ENCODE measurements around the gene MYO15B. TPM values are rescaled to one million over a fixed set of nuclear protein-coding genes. Genes with fewer than 3 reads are reported as not detected.
A peak's percentile ranks its signal among the peaks of the same experiment; 100 is the strongest.

Gene MYO15B
- total and polyA plus RNA-seq, 12 donors = 6.2 to 455 (median 51.3) TPM

GRCh38 chr17:75571885-75572215 is 15.8 kb upstream of the MYO15B start:
- Histone ChIP-seq H3K4me3 (no peak overlapping the region), H3K9me3 (replicated peaks in 1 of 3) (no peaks in the 10 kb centered on the region), H3K36me3 (replicated peaks in 1 of 2) (no peaks in the 10 kb centered on the region), H3K27me3 (no peaks in the 10 kb centered on the region), H3K4me1 (replicated peaks in 1 of 2) (no peaks in the 10 kb centered on the region), H3K27ac (peak overlapping the region in 1 of 5 donors; percentile 85)
- no peak for TF ChIP-seq CTCF (IDR thresholded peaks at IDR 0.05)
- intact Hi-C loops (cut with DNase I) = no loop called here
- WGBS, 4 donors = 91 to 99% (median 96%) methylated on average over 7 to 16 of the region's 16 CpGs
- no peak for DNase-seq

- TF ChIP-seq CTCF (IDR thresholded peaks at IDR 0.05) (no peak), POLR2A (IDR thresholded peaks at IDR 0.05) (no peak)
- Histone ChIP-seq H3K36me3 (replicated peaks in 1 of 2) (no peaks in the 10 kb centered on the region), H3K9me3 (replicated peaks in 1 of 3) (no peaks in the 10 kb centered on the region), H3K27ac (no peak overlapping the region), H3K4me3 (no peak overlapping the region), H3K4me1 (replicated peaks in 1 of 2) (no peaks in the 10 kb centered on the region), H3K27me3 (no peaks in the 10 kb centered on the region)
- DNase-seq = no peak
- intact Hi-C loops (cut with DNase I) = no loop called here
- WGBS, 4 donors = 91 to 96% (median 95%) methylated on average over 22 to 39 of the region's 39 CpGs
Measured at GRCh38 chr17:75572713-75573539, 14.7 kb upstream of the MYO15B start.

DNA sequence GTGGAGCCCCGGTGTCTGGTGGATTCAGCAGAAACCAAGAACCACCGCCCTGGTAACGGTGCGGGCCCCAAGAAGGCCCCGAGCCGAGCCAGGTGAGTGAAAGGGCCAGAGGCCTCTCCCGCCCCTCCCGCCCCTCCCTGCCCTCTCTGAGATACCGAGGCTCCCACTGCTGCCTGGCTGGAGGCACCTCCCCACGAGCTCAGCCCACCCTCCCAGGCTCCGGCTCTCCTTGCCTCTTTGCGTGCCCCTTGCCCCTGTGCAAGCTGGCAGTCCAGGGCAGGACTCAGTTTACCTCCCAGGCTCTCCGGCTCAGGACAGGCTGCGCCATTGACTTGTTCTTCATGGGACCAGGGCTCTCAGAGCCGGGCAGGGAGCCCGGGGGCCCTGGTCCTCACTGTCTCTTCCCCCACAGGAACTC is 14.1 kb upstream of the MYO15B start:
- Histone ChIP-seq H3K9me3 (replicated peaks in 1 of 3) (no peaks in the 10 kb centered on the region), H3K4me3 (no peak overlapping the region), H3K27ac (no peak overlapping the region), H3K36me3 (replicated peaks in 1 of 2) (no peaks in the 10 kb centered on the region), H3K27me3 (no peaks in the 10 kb centered on the region), H3K4me1 (replicated peaks in 1 of 2) (peaks cover 0 to 1% of the 10 kb centered on the region in 2 donors)
- WGBS, 4 donors = 82 to 94% (median 93%) methylated on average over 4 to 16 of the region's 16 CpGs; no CpG with 5 or more reads in 1 of the 4 donors
- no peak for DNase-seq
- TF ChIP-seq CTCF (IDR thresholded peaks at IDR 0.05) (no peak), POLR2A (IDR thresholded peaks at IDR 0.05) (no peak)
- intact Hi-C loops (cut with DNase I) = no loop called here

GRCh38 chr17:75573994-75574393 is 13.6 kb upstream of the MYO15B start:
- DNase-seq = no peak
- TF ChIP-seq POLR2A (IDR thresholded peaks at IDR 0.05) (no peak), CTCF (IDR thresholded peaks at IDR 0.05) (no peak)
- peaks cover 0 to 6% of the 10 kb centered on the region in 2 donors for H3K4me1 ChIP-seq (replicated peaks in 1 of 2)
- no peaks in the 10 kb centered on the region for H3K9me3 ChIP-seq (replicated peaks in 1 of 3)
- H3K36me3 ChIP-seq (replicated peaks in 1 of 2) = no peaks in the 10 kb centered on the region
- no peak overlapping the region for H3K27ac ChIP-seq
- 92 to 98% (median 95%) methylated on average over 9 to 13 of the region's 13 CpGs for WGBS, 4 donors
- H3K4me3 ChIP-seq = no peak overlapping the region
- intact Hi-C loops (cut with DNase I) = no loop called here
- H3K27me3 ChIP-seq = no peaks in the 10 kb centered on the region

All from adrenal gland (tissue), 12 donors.